HK-2 (cell line): ENCODE data around the gene TUT4.
A peak's percentile ranks its signal among the peaks of the same experiment; 100 is the strongest.

ENCODE experiments used
- DNase-seq: peaks from one replicate; pipeline ENCODE4 v3.0.0-alpha.2; 2018; ENCODE audit not compliant: unreplicated experiment

Gene TUT4

DNA sequence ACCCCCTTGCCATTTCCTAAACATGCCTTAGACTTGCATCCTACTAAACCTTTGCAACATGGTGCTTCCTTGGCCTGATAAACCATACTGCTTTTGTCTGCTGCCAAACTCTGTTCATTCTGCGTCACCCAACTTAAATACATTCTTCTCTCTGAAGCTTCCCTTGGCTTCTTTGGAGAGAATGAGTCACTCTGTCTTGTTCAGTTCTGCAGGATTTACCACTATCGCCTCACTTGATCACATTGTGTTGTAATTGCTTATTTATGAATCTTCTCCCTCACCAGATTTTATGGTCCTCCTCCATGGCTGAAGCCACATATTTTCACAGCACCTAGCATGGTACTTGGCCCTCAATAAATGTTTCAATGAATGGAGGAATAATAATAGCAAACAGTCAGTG is 21.7 kb upstream of the TUT4 start:
- DNase-seq = no peak

DNA sequence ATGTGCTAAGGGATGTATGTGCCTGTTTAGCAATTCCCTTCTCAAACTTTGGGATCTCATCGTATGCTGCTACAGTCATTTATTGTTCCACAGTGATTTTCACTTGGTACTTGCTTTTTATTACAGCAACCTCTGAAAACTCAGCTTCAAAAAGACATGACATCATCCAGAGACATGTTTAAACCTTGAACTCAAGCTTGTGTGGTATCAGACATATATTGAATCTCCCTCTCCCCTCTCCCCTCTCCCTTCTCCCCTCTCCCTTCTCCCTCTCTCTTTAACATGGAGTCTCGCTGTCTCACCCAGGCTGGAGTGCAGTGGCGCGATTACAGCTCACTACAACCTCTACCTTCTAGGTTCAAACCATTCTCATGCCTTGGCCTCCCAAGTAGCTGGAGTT is 19.5 kb upstream of the TUT4 start:
- no peak for DNase-seq

DNA sequence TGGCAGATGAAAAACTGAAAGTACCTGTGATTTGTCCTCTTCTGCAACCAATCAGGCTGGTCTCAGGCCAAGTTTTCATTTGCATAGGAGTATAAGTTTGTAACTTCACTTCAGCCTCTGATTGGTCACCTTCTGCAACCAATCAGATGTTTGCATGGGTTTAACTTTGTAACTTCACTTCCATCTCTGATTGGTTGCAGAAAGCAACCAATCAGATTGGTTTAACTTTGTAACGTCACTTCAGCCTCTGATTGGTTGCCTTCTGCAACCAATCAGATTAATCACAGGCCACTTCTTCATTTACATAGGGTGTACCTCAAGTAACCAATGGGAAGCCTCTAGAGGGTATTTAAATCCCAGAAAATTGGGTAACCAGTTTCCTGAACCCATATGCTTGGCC is 18.9 kb upstream of the TUT4 start:
- DNase-seq = no peak

DNA sequence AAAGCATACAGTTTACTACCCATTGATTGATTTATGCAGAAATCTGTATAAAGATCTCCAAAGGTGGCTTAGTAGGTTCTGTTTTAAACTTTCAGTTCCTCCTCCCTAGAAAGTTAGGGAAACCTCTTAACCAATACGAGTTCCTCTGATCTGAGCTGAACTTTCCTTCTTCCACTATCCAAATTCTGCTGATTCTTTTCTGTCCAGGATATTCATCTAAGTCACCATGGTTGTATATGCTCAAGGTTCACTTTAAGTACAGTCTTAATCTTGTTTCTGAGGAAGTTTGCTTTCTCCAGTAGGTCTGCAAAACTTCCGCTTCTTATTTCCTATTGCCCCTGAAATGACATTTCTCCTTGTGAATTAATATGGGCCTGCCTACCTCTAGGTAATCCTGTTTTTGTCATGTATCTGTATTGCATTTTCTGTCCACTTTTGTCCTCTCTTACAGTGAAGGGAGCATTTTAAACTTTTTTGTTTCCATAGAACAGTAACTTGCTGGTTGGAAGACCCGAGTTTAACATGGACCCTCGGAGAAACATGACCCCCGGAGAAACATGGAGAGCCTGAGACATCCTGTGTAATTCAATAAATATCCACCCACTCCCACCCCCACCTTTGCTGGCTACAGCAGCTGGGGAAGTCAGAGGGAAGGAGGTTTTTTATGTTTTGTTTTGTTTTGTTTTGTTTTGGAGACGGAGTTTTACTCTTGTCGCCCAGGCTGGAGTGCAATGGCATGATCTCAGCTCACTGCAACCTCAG is 16.7 kb upstream of the TUT4 start:
- DNase-seq = no peak

DNA sequence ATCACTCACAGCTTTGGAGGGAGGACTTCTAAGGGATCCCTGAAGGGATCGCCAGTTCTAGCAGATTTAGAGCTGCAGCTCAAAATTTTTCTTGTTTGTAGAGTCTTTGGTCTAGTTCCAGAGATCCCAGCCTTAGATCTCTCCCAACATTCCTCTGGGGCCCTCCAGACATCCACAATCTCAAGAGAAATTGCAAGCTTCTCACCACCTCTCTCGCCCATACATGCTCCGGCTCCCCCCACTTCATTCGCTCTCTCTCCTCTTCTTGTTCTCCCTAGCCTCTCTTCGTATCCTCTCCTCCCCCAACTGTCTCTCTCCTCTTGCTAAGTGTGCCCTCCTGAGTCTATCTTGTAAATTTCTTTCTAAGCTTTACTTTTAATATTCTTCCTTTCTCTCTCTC is 15.1 kb upstream of the TUT4 start:
- no peak for DNase-seq

- DNase-seq = no peak
These were observed 9.9 kb upstream of the TUT4 start for GRCh38 chr1:52562766-52563165.

- no peak for DNase-seq
These were observed 7.0 kb upstream of the TUT4 start for GRCh38 chr1:52559875-52560274.

DNA sequence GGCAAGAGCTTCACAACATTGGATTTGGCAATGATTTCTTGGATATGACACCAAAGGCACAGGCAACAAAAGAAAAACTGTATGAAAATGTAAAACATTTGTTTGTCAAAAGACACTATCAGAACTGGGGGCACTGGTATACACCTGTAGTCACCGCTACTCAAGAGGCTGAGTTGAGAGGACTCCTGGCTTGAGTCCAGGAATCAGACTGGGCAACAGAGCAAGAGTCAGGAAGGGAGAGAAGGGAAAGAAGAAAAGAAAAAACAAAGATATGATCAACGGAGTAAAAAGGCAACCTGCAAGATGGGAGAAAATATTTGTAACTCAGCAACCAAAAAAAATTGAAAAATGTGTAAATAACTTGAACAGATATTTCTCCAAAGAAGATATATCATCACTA is 6.0 kb upstream of the TUT4 start:
- DNase-seq = no peak

DNA sequence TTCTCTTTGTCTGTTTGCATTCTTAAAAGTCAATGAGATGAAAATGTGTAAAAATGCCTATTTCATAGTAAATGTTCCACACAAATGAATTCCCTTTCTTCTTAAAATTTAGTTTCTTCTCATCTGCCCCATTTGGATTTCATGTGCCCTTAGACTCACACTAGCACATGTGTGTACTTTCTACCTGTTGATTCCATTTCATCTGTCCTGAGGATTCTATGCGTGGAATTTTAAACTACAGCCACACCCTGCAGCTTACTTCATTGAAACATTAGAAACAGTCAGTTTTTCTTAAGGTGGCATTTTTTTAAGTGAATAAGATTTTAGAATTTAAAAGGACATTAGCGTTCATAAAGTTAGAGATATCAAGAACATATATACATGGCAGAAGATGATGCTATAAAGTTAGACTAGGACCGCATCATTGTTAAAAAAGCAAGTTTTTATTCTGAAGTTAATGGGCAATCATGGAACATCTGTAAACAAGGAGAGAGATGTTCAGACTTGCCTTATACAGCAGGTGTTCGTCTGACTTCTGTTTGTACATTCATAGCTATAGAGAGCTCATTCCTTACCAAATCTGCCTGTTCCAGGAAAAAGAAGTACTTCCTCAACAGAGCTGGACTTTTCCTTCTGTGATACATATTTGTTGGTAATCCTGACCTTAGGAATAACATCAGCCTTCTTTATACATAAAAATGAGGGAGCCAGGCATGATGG is 3.9 kb upstream of the TUT4 start:
- DNase-seq = no peak

DNA sequence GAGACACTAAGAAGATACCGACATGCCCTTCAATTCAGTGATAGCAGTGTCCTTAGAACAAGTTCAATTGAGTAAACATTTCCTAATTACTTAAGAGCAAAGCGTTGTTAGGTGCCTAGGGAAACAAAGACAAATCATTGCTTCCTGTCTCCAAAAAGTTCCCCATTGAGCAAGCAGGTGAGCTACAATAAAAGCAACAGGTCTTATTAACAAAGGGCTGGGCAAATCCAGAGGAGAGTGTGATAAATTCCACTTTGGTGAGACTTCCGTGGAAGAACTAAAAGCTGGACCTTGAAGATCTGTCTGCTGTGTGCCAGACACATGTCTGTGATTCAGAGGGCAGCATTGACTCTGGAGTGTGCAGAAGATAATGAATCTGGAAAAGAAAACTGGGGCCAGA is 1.9 kb upstream of the TUT4 start:
- no peak for DNase-seq

- no peak for DNase-seq
These were observed 1.4 kb upstream of the TUT4 start for GRCh38 chr1:52554267-52554640.

DNA sequence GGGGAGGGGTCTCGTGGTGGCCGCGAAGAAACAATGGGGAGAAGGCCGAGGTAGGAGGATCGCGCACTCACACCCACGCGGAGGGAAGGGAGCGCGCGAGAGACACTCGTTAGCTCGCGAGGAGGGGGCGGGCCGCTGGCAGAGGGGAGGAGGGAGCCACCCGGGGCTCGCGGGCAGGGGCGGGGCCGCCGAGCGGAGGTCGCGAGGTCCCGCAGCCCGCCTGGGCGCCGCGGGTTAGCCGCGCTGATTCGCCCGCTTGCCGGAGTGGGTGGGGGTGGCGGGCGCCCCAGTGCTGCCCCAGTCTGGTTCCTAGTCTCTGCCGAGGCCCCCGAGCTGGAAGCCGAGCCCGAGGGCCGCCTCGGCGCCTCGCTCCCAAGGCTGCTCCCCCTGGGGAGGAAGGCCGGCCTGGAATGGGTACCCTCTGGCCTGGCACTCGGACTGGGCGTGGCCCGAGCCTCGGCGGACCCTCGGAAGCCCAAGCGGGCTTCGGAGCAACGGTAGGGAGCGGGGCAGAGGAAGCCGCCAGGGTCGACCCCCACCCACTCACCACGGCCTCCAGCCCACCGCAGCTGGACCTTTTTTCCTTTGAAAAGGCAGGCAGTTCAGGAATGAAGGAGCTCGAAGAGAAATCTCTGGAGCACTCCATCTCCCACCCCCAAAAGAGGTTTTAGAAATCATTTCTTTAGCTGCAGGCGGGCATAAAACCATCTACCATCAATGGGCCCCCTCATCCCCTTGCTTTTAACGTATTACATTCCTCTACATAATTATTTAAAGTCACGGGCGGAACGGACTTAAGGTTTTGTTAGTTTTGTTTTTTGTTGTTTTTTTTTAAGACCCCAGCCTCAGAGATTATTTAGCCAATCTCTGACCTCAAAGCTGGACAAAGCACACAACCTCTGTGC is 722 bp upstream of the TUT4 start:
- peak; percentile 89 for DNase-seq

DNA sequence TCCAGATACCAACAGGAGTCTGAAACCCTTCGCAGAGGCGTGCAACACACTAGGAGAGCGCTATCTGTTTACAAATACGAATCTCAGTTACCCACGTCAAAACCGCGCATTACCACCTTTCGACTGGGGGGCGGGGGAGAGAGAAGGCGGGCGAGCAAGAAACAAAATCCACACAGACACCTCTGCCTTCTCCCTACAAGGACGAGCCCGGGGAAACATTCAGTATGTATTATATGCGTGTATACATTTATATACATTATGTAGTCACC is 722 bp downstream of the TUT4 start:
- DNase-seq = peak; percentile 34

DNA sequence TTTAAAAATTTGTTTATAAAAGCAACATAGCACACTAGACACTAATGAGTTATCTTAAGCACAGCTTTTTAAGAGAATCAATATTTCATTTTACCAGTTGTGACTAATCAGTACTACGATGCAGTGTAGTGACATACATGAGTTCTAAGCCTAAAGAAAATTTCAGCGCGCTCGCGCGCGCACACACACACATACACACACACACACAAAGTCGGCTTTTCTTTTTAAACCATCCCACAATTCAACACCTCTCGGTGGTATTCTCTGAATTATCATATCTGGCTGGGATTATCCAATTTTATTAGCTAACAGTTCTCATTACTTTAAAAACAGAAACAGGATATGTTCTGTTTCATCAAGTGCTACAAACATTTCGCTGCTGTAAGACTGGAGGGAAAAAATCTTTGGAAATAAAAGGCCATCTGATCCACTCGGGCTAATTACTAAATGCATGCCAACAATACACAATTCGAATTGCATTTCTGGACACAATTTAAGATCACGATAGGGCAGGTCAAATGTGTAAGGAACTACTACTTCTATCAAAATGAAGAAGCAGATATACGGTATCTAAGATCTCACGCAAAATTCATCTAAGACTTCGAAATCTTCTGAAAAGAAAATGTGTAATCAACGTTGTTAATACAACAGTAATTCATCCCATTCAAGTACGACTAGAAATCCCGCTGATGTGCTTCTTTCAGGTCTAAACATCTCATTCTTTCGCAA is 1.2 kb downstream of the TUT4 start:
- peak; percentile 40 for DNase-seq

GRCh38 chr1:52550447-52550846 is 2.4 kb downstream of the TUT4 start:
- no peak for DNase-seq

GRCh38 chr1:52549267-52549666 is 3.6 kb downstream of the TUT4 start:
- no peak for DNase-seq

DNA sequence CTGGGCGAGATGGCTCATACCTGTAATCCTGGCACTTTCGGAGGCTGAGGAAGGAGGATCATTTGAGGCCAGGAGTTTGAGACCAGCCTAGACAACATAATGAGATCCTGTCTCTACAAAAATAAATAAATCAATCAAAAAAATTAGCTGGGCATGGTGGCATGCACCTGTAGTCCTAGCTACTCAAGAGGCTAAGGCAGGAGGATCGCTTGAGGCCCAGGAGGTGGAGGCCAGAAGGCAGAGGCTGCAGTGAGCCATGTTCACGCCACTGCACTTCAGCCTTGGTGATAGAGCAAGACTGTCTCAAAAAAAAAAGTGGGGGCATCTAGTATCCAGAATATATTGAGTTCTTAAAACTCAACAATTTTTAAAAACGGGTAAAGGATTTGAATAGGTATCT is 6.0 kb downstream of the TUT4 start:
- DNase-seq = no peak

- DNase-seq = no peak
These were observed 8.0 kb downstream of the TUT4 start for GRCh38 chr1:52544665-52545525.

DNA sequence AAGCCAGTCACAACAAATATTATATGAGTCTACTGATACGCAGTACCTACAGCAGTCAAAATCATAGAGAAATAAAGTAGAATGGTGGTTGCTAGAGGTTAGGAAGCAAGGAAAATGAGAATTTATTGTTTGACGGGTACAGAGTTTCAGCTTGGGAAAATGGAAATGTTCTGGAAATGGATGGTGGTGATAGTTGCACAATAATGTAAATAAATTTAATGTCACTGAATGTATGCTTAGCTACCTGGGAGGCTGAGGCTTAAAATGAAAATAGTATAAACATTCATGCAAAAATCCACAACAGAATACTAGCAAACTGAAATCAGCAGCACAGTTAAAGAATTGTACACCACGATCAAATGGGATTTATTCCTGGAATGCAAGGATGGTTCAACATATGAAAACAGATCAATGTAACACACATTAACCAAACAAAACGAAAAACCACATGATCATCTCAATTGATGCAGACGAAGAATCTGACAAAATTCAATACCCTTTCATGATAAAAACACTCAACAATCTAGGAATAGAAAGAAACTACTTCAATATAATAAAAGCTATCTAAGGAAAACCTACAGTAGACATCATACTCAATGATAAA is 10.7 kb downstream of the TUT4 start:
- no peak for DNase-seq

- no peak for DNase-seq
These were observed 17.7 kb downstream of the TUT4 start for GRCh38 chr1:52534928-52535764.
